ENCODE data around the gene KRTAP10-1. TPM values are rescaled to one million over a fixed set of nuclear protein-coding genes. Genes with fewer than 3 reads are reported as not detected.

KRTAP10-1 gene
- total and polyA plus RNA-seq, 2 donors from 2014 or later: not detected

DNA sequence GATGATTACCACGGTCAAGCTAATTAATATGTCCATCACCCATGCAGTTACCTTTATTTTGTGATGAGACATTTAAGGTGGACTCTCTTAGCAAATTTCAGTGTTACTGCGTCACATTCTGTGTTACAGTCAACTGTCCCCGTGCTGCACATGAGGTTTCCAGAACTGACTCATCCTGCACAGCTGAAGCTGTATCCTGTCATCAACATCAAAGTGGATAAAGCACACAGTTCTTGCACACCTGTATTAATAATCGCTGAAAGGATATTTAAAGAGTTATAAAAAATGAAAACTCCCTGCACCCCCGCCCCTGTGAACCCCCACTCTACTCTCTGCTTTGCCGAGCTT is 43.8 kb upstream of the KRTAP10-1 start:
- Histone ChIP-seq H3K4me3 (ENCODE audit: low read length in 3 of 3) (no peak overlapping the region), H3K4me1 (ENCODE audit: control insufficient read depth in 2 of 3, insufficient read depth in 2 of 3, low read depth in 1 of 3, low read length in 3 of 3) (no peaks in the 10 kb centered on the region), H3K36me3 (ENCODE audit: control insufficient read depth in 2 of 3, insufficient read depth in 3 of 3, low read length in 3 of 3) (no peaks in the 10 kb centered on the region), H3K9me3 (ENCODE audit: control insufficient read depth in 2 of 3, insufficient read depth in 1 of 3, low read length in 3 of 3) (peaks cover 0 to 2% (median 0%) of the 10 kb centered on the region in 3 donors), H3K27me3 (ENCODE audit: control insufficient read depth, insufficient read depth, low read length) (no peaks in the 10 kb centered on the region), H3K27ac (ENCODE audit: low read depth in 2 of 2, low read length in 2 of 2) (no peak overlapping the region), H3K9ac (ENCODE audit: low read length in 3 of 3) (no peak overlapping the region)
- FAIRE-seq (no peak), DNase-seq (no peak)
- TF ChIP-seq CTCF (IDR thresholded peaks at IDR 0.05; ENCODE audit: borderline replicate concordance, extremely low read depth, insufficient read depth): no peak
- intact Hi-C loops (cut with DNase I): no loop called here

DNA sequence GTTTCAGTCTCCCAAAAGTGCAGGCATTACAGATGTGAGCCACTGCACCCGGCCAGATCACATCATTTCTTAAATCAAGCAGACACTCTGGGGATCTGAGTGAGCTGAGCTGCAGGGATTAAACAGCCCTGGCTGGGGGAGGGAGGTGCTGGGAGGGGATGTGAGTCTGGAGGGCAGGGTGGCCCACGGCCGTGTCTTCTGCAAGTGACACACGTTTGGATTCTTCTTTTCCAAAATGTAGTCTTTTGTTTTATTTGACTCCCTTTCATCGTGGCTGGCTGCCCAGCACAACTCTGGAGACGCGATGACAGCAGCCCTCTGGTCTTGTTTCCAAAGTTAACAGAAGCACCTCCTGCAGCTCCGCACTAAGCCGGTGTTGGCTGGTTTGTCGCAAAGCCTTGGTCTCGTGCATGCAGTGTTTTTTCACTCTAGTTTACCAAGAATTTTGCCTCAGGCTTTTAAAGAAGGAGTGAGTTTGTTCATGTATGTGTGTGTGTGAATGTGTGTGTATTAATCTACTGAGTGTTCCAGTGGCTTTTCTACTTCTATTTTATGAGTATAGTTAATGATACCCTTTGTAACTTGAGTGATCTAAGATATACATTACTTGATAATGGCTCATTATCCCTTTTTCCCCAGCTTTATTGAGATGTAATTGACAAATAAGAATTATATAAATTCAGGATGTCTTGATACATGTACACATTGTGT is 43.2 kb upstream of the KRTAP10-1 start:
- intact Hi-C loops (cut with DNase I): no loop called here
- no peak overlapping the region for H3K9ac ChIP-seq (ENCODE audit: low read length in 3 of 3)
- no peaks in the 10 kb centered on the region for H3K36me3 ChIP-seq (ENCODE audit: control insufficient read depth in 2 of 3, insufficient read depth in 3 of 3, low read length in 3 of 3)
- H3K4me1 ChIP-seq (ENCODE audit: control insufficient read depth in 2 of 3, insufficient read depth in 2 of 3, low read depth in 1 of 3, low read length in 3 of 3): no peaks in the 10 kb centered on the region
- H3K9me3 ChIP-seq (ENCODE audit: control insufficient read depth in 2 of 3, insufficient read depth in 1 of 3, low read length in 3 of 3): peaks cover 0 to 2% (median 0%) of the 10 kb centered on the region in 3 donors
- DNase-seq (peak in 3 of 5 donors; percentile 57 to 78 (median 61)), FAIRE-seq (no peak)
- no peak overlapping the region for H3K27ac ChIP-seq (ENCODE audit: low read depth in 2 of 2, low read length in 2 of 2)
- TF ChIP-seq CTCF (IDR thresholded peaks at IDR 0.05; ENCODE audit: borderline replicate concordance, extremely low read depth, insufficient read depth): no peak
- H3K27me3 ChIP-seq (ENCODE audit: control insufficient read depth, insufficient read depth, low read length): no peaks in the 10 kb centered on the region
- H3K4me3 ChIP-seq (ENCODE audit: low read length in 3 of 3): no peak overlapping the region

DNA sequence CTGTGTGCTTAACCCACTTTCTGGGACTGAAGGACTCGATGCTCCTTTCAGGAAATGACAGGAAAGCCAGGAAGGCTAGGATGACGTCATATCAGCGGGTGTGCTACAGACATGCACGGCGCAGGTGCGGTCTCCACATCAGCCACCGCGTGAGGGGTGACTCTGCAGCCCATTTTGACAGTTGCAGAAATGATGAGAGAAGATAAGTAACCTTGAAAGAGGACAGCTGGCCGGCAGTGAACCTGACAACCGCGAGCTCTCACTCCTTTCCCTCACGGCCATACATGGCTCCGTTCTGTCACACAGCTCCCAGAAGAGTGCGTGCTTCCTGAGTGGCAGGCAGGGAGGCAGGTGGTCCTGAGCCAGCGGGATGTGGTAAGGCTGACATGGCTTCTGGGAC is 42.1 kb upstream of the KRTAP10-1 start:
- H3K27me3 ChIP-seq (ENCODE audit: control insufficient read depth, insufficient read depth, low read length): no peaks in the 10 kb centered on the region
- intact Hi-C loops (cut with DNase I): no loop called here
- no peak for FAIRE-seq

More for the DNA sequence above, 42.1 kb upstream of the KRTAP10-1 start:
- Histone ChIP-seq H3K9me3 (ENCODE audit: control insufficient read depth in 2 of 3, insufficient read depth in 1 of 3, low read length in 3 of 3) (peaks cover 0 to 5% (median 4%) of the 10 kb centered on the region in 3 donors), H3K4me3 (ENCODE audit: low read length in 3 of 3) (no peak overlapping the region), H3K36me3 (ENCODE audit: control insufficient read depth in 2 of 3, insufficient read depth in 3 of 3, low read length in 3 of 3) (no peaks in the 10 kb centered on the region), H3K4me1 (ENCODE audit: control insufficient read depth in 2 of 3, insufficient read depth in 2 of 3, low read depth in 1 of 3, low read length in 3 of 3) (no peaks in the 10 kb centered on the region), H3K9ac (ENCODE audit: low read length in 3 of 3) (no peak overlapping the region), H3K27ac (ENCODE audit: low read depth in 2 of 2, low read length in 2 of 2) (no peak overlapping the region)
- DNase-seq: no peak
- TF ChIP-seq CTCF (IDR thresholded peaks at IDR 0.05; ENCODE audit: borderline replicate concordance, extremely low read depth, insufficient read depth): no peak

All from kidney (tissue), 14 donors.